IMR-90 (cell line): ENCODE results near the gene MRPS25.

ENCODE experiments used
- CTCF ChIP-seq: conservative IDR thresholded peaks from 2 replicates; pipeline ENCODE4 v1.5.1; 2012; ENCODE audit warnings: mild to moderate bottlenecking, low read depth, low read length, improper control_type of control experiment
- ELK1 ChIP-seq: fragments of 150-350 bp; IDR thresholded peaks from 2 replicates; pipeline ENCODE4 v1.6.1; 2016; ENCODE audit warnings: low read depth, mild to moderate bottlenecking, low read length, moderate library complexity, borderline replicate concordance
- NFE2L2 ChIP-seq: fragments of 150-350 bp; IDR thresholded peaks from 2 replicates; pipeline ENCODE4 v1.6.1; 2016; ENCODE audit warnings: low read depth, mild to moderate bottlenecking, low read length
- POLR2A ChIP-seq: IDR thresholded peaks from 2 replicates; pipeline ENCODE4 v1.6.1; 2012; ENCODE audit warnings: mild to moderate bottlenecking, low read depth, low read length
- RAD21 ChIP-seq: IDR thresholded peaks from 2 replicates; pipeline ENCODE4 v1.6.1; 2012; ENCODE audit warnings: low read length, improper control_type of control experiment
- RFX5 ChIP-seq: IDR thresholded peaks from 2 replicates; pipeline ENCODE4 v1.8.0; 2012; ENCODE audit warnings: low read depth, mild to moderate bottlenecking, low read length, moderate library complexity

GRCh38 chr3:15052335-15053242 is 12.5 kb downstream of the MRPS25 start:
- TF ChIP-seq CTCF = no peak
- no peak for TF ChIP-seq ELK1
- no peak for TF ChIP-seq NFE2L2
- TF ChIP-seq RAD21 = no peak
- no peak for TF ChIP-seq RFX5
- no peak for TF ChIP-seq POLR2A
